ENCODE data around the gene CSPG4. TPM values are rescaled to one million over a fixed set of nuclear protein-coding genes. Genes with fewer than 3 reads are reported as not detected.
"Not testable (repeated sequence)": the region's sequence is repeated elsewhere in the genome, so short reads cannot be mapped to it uniquely, and the experiment has no call there.

Gene CSPG4
- total RNA-seq, 2 experiments from 2014 or later, result not detected

- Mint-ChIP-seq H3K36me3 (ENCODE audit: low read depth) (no peaks in the 10 kb centered on the region), H3K9me3 (ENCODE audit: insufficient read depth) (no peaks in the 10 kb centered on the region), H3K4me3 (no peak overlapping the region), H3K4me1 (ENCODE audit: low read depth) (peaks cover 40% of the 10 kb centered on the region), H3K27me3 (ENCODE audit: low read depth) (peaks cover 2% of the 10 kb centered on the region), H3K27ac (no peak overlapping the region)
- POLR2A ChIA-PET, result no interaction called here
- CTCF ChIA-PET, result no interaction called here
- ATAC-seq (no peak), DNase-seq (no peak)
Observed at GRCh38 chr15:75697523-75697922, 15.1 kb downstream of the CSPG4 start.

GRCh38 chr15:75696854-75697259 is 15.8 kb downstream of the CSPG4 start:
- Mint-ChIP-seq H3K4me3 (no peak overlapping the region), H3K4me1 (ENCODE audit: low read depth) (peaks cover 43% of the 10 kb centered on the region), H3K27me3 (ENCODE audit: low read depth) (peaks cover 6% of the 10 kb centered on the region), H3K36me3 (ENCODE audit: low read depth) (no peaks in the 10 kb centered on the region), H3K9me3 (ENCODE audit: insufficient read depth) (no peaks in the 10 kb centered on the region), H3K27ac (no peak overlapping the region)
- POLR2A ChIA-PET, result no interaction called here
- CTCF ChIA-PET, result no interaction called here
- ATAC-seq (no peak), DNase-seq (no peak)

- Mint-ChIP-seq H3K4me3 (no peak overlapping the region), H3K4me1 (ENCODE audit: low read depth) (peaks cover 43% of the 10 kb centered on the region), H3K27ac (no peak overlapping the region), H3K27me3 (ENCODE audit: low read depth) (peaks cover 6% of the 10 kb centered on the region), H3K36me3 (ENCODE audit: low read depth) (no peaks in the 10 kb centered on the region), H3K9me3 (ENCODE audit: insufficient read depth) (no peaks in the 10 kb centered on the region)
- CTCF ChIA-PET, result no interaction called here
- POLR2A ChIA-PET, result no interaction called here
- no peak for ATAC-seq
- DNase-seq, result no peak
Observed at GRCh38 chr15:75696311-75696720, 16.3 kb downstream of the CSPG4 start.

- ChIA-PET CTCF (no interaction called here), POLR2A (no interaction called here)
- no peak for ATAC-seq
- no peak overlapping the region for H3K4me3 Mint-ChIP-seq
- H3K9me3 Mint-ChIP-seq (ENCODE audit: insufficient read depth), result no peaks in the 10 kb centered on the region
- peaks cover 43% of the 10 kb centered on the region for H3K4me1 Mint-ChIP-seq (ENCODE audit: low read depth)
- H3K27ac Mint-ChIP-seq, result peak overlapping the region; percentile 42
- no peak for DNase-seq
- peaks cover 6% of the 10 kb centered on the region for H3K27me3 Mint-ChIP-seq (ENCODE audit: low read depth)
- H3K36me3 Mint-ChIP-seq (ENCODE audit: low read depth), result no peaks in the 10 kb centered on the region
Observed at GRCh38 chr15:75695634-75696310, 16.9 kb downstream of the CSPG4 start.

GRCh38 chr15:75695220-75695619 is 17.4 kb downstream of the CSPG4 start:
- Mint-ChIP-seq H3K9me3 (ENCODE audit: insufficient read depth) (no peaks in the 10 kb centered on the region), H3K4me3 (no peak overlapping the region), H3K27ac (peak overlapping the region; percentile 74), H3K27me3 (ENCODE audit: low read depth) (peaks cover 6% of the 10 kb centered on the region), H3K36me3 (ENCODE audit: low read depth) (no peaks in the 10 kb centered on the region), H3K4me1 (ENCODE audit: low read depth) (peaks cover 43% of the 10 kb centered on the region)
- DNase-seq (peak; percentile 31), ATAC-seq (no peak)
- ChIA-PET CTCF (interaction anchor here (1.2 kb wide), 1 partner anchor 9 kb away, joined by 4 read pairs; no protein-coding TSS in a partner anchor), POLR2A (no interaction called here)

GRCh38 chr15:75694241-75695182 is 18.1 kb downstream of the CSPG4 start:
- no peak overlapping the region for H3K4me3 Mint-ChIP-seq
- ChIA-PET POLR2A (no interaction called here), CTCF (interaction anchor here (0.7 to 1.2 kb wide), 3 partner anchors 8 to 107 kb away, joined by 3 to 4 read pairs (median 4); no protein-coding TSS in a partner anchor)
- H3K4me1 Mint-ChIP-seq (ENCODE audit: low read depth), result peaks cover 39% of the 10 kb centered on the region
- DNase-seq, result no peak
- H3K27me3 Mint-ChIP-seq (ENCODE audit: low read depth), result peaks cover 6% of the 10 kb centered on the region
- no peaks in the 10 kb centered on the region for H3K9me3 Mint-ChIP-seq (ENCODE audit: insufficient read depth)
- H3K36me3 Mint-ChIP-seq (ENCODE audit: low read depth), result no peaks in the 10 kb centered on the region
- peak overlapping the region; percentile 74 for H3K27ac Mint-ChIP-seq
- ATAC-seq, result no peak

GRCh38 chr15:75693501-75694240 is 19.0 kb downstream of the CSPG4 start:
- ATAC-seq (no peak), DNase-seq (no peak)
- Mint-ChIP-seq H3K36me3 (ENCODE audit: low read depth) (no peaks in the 10 kb centered on the region), H3K27me3 (ENCODE audit: low read depth) (peaks cover 6% of the 10 kb centered on the region), H3K27ac (no peak overlapping the region), H3K4me1 (ENCODE audit: low read depth) (peaks cover 33% of the 10 kb centered on the region), H3K4me3 (no peak overlapping the region), H3K9me3 (ENCODE audit: insufficient read depth) (no peaks in the 10 kb centered on the region)
- CTCF ChIA-PET, result interaction anchor here (0.7 to 1.2 kb wide), 3 partner anchors 7 to 108 kb away, joined by 3 to 4 read pairs (median 4); no protein-coding TSS in a partner anchor
- POLR2A ChIA-PET, result no interaction called here

GRCh38 chr15:75693028-75693427 is 19.6 kb downstream of the CSPG4 start:
- CTCF ChIA-PET, result interaction anchor here (1.2 kb wide), 1 partner anchor 56 kb away, joined by 4 read pairs; no protein-coding TSS in a partner anchor
- H3K4me3 Mint-ChIP-seq; H3K36me3 Mint-ChIP-seq (ENCODE audit: low read depth); DNase-seq; ATAC-seq; H3K9me3 Mint-ChIP-seq (ENCODE audit: insufficient read depth); H3K27me3 Mint-ChIP-seq (ENCODE audit: low read depth); POLR2A ChIA-PET; H3K27ac Mint-ChIP-seq: not testable (repeated sequence)
- peaks cover 33% of the 10 kb centered on the region for H3K4me1 Mint-ChIP-seq (ENCODE audit: low read depth)

GRCh38 chr15:75692311-75692710 is 20.3 kb downstream of the CSPG4 start:
- H3K36me3 Mint-ChIP-seq (ENCODE audit: low read depth); H3K27ac Mint-ChIP-seq; POLR2A ChIA-PET; H3K4me3 Mint-ChIP-seq; CTCF ChIA-PET; H3K9me3 Mint-ChIP-seq (ENCODE audit: insufficient read depth); DNase-seq; ATAC-seq; H3K27me3 Mint-ChIP-seq (ENCODE audit: low read depth): not testable (repeated sequence)
- H3K4me1 Mint-ChIP-seq (ENCODE audit: low read depth), result peaks cover 33% of the 10 kb centered on the region

- DNase-seq; H3K4me3 Mint-ChIP-seq; CTCF ChIA-PET; ATAC-seq; H3K27me3 Mint-ChIP-seq (ENCODE audit: low read depth); POLR2A ChIA-PET; H3K36me3 Mint-ChIP-seq (ENCODE audit: low read depth); H3K9me3 Mint-ChIP-seq (ENCODE audit: insufficient read depth); H3K27ac Mint-ChIP-seq: not testable (repeated sequence)
- H3K4me1 Mint-ChIP-seq (ENCODE audit: low read depth), result peaks cover 18% of the 10 kb centered on the region
Observed at GRCh38 chr15:75689429-75689828, 23.2 kb downstream of the CSPG4 start.

GRCh38 chr15:75688831-75689230 is 23.8 kb downstream of the CSPG4 start:
- POLR2A ChIA-PET, result no interaction called here
- no peak for DNase-seq
- Mint-ChIP-seq H3K4me3 (no peak overlapping the region), H3K27ac (no peak overlapping the region), H3K27me3 (ENCODE audit: low read depth) (peaks cover 6% of the 10 kb centered on the region), H3K4me1 (ENCODE audit: low read depth) (peaks cover 13% of the 10 kb centered on the region), H3K36me3 (ENCODE audit: low read depth) (no peaks in the 10 kb centered on the region), H3K9me3 (ENCODE audit: insufficient read depth) (no peaks in the 10 kb centered on the region)
- no peak for ATAC-seq
- CTCF ChIA-PET, result no interaction called here

- ATAC-seq (no peak), DNase-seq (no peak)
- Mint-ChIP-seq H3K4me3 (no peak overlapping the region), H3K36me3 (ENCODE audit: low read depth) (no peaks in the 10 kb centered on the region), H3K27ac (no peak overlapping the region), H3K27me3 (ENCODE audit: low read depth) (peaks cover 6% of the 10 kb centered on the region), H3K9me3 (ENCODE audit: insufficient read depth) (no peaks in the 10 kb centered on the region), H3K4me1 (ENCODE audit: low read depth) (peaks cover 11% of the 10 kb centered on the region)
- CTCF ChIA-PET, result no interaction called here
- POLR2A ChIA-PET, result no interaction called here
Observed at GRCh38 chr15:75688278-75688557, 24.4 kb downstream of the CSPG4 start.

Data from activated CD8-positive, alpha-beta T cell treated with anti-CD3 and anti-CD28 coated beads, Interleukin-2, amount 10 ng/mL, durations not matched to agents 7 days and 5 days (primary cell).